Panc1 (cell line): Measurements from ENCODE around the gene MEIOB. TPM values are rescaled to one million over a fixed set of nuclear protein-coding genes. Genes with fewer than 3 reads are reported as not detected.

Experiments
- ATAC-seq: fragments of 200-7000 bp; cut with Tn5 transposase; 2 replicates; pipeline ENCODE4 v1.9.1; 2020; ENCODE audit warnings: mild to moderate bottlenecking, moderate library complexity
- BruUV-seq: library from RNA; stranded (reverse); fragments of 400-500 nt; replicated peaks from 2 replicates; lab custom pipeline; 2021; lab: Mats Ljungman, UMichigan
- CTCF ChIA-PET: fragments of 300-600 bp; sonication (Branson Sonifier 250); formaldehyde crosslinking; loops from one replicate; lab custom pipeline; 2022; ENCODE audit warnings: antibody characterized with exemption; lab: Charles Lee
- POLR2A ChIA-PET: fragments of 300-600 bp; sonication (Branson Sonifier 250); formaldehyde crosslinking; loops from one replicate; lab custom pipeline; 2022; ENCODE audit warnings: antibody characterized with exemption; lab: Charles Lee
- DNase-seq: peaks from one replicate; pipeline ENCODE4 v3.0.0-alpha.2; 2010; ENCODE audit warnings: low read depth, low spot score
- H3K27ac ChIP-seq: 2 replicates; pipeline ENCODE4 v1.5.1; 2011; ENCODE audit warnings: mild to moderate bottlenecking, low read length, inconsistent platforms
- H3K27me3 ChIP-seq: fragments of 200-500 bp; sonication (Bioruptor generic); 2 replicates; pipeline ENCODE4 v1.6.0; 2014; ENCODE audit warnings: low read length, inconsistent platforms; ENCODE audit not compliant: control insufficient read depth, insufficient read depth
- H3K36me3 ChIP-seq: fragments of 200-500 bp; sonication (Bioruptor generic); 2 replicates; pipeline ENCODE4 v1.5.1; 2014; ENCODE audit warnings: inconsistent platforms, mild to moderate bottlenecking, low read length, moderate library complexity; ENCODE audit not compliant: control insufficient read depth, insufficient read depth
- H3K4me1 ChIP-seq: 2 replicates; pipeline ENCODE4 v1.5.1; 2011; ENCODE audit warnings: inconsistent platforms, mild to moderate bottlenecking, low read length, moderate library complexity; ENCODE audit not compliant: control insufficient read depth, insufficient read depth
- H3K4me3 ChIP-seq, 2 experiments: 2 replicates each; pipeline ENCODE4 v1.5.1; 2011 to 2012; ENCODE audit warnings: low read depth in 2 of 2, low read length in 2 of 2, mild to moderate bottlenecking in 2 of 2, inconsistent platforms in 1 of 2, moderate library complexity in 1 of 2
- H3K9me3 ChIP-seq: fragments of 200-500 bp; sonication (Bioruptor generic); 2 replicates; pipeline ENCODE4 v1.5.1; 2014; ENCODE audit warnings: low read depth, mild to moderate bottlenecking, inconsistent platforms, low read length, moderate library complexity; ENCODE audit not compliant: control insufficient read depth, insufficient read depth
- CTCF ChIP-seq: fragments of 450-650 bp; IDR thresholded peaks from 2 replicates; pipeline ENCODE4 v1.5.1; 2017; ENCODE audit warnings: mild to moderate bottlenecking
- POLR2AphosphoS5 ChIP-seq: IDR thresholded peaks from 2 replicates; pipeline ENCODE4 v1.6.1; 2012; ENCODE audit warnings: mild to moderate bottlenecking, low read depth, low read length, moderate library complexity
- REST ChIP-seq, 2 experiments: IDR thresholded peaks; 2 replicates each; pipeline ENCODE4 v1.6.1; 2011 to 2012; ENCODE audit warnings: low read depth in 2 of 2, control low read depth in 1 of 2, low read length in 1 of 2, mild to moderate bottlenecking in 1 of 2, moderate library complexity in 1 of 2; ENCODE audit not compliant: insufficient read depth in 1 of 2
- SIN3A ChIP-seq: IDR thresholded peaks from 2 replicates; pipeline ENCODE4 v1.6.1; 2012; ENCODE audit warnings: low read depth, mild to moderate bottlenecking, low read length, moderate library complexity, borderline replicate concordance; ENCODE audit not compliant: insufficient read depth
- TCF7L2 ChIP-seq: IDR thresholded peaks from 2 replicates; pipeline ENCODE4 v1.6.1; 2011; ENCODE audit warnings: mild to moderate bottlenecking, low read depth, low read length, inconsistent platforms
- in situ Hi-C: cut with HindIII; loops from 2 replicates; pipeline ENCODE4 v1.10.0; 2016; ENCODE audit warnings: low sequenced_read_pairs, low pct_unique_long_range_greater_than_20kb
- intact Hi-C: fragments of 100-400 bp; cut with micrococcal nuclease; formaldehyde crosslinking; loops from one replicate; pipeline ENCODE4 v1.10.0; 2022; ENCODE audit not compliant: unreplicated experiment
- total RNA-seq: library from RNA; stranded (reverse); gene quantifications from one replicate; pipeline ENCODE4 v1.2.1, GENCODE V29; 2021; ENCODE audit not compliant: unreplicated experiment

The MEIOB gene
- total RNA-seq, 1 experiment from 2014 or later = not detected

DNA sequence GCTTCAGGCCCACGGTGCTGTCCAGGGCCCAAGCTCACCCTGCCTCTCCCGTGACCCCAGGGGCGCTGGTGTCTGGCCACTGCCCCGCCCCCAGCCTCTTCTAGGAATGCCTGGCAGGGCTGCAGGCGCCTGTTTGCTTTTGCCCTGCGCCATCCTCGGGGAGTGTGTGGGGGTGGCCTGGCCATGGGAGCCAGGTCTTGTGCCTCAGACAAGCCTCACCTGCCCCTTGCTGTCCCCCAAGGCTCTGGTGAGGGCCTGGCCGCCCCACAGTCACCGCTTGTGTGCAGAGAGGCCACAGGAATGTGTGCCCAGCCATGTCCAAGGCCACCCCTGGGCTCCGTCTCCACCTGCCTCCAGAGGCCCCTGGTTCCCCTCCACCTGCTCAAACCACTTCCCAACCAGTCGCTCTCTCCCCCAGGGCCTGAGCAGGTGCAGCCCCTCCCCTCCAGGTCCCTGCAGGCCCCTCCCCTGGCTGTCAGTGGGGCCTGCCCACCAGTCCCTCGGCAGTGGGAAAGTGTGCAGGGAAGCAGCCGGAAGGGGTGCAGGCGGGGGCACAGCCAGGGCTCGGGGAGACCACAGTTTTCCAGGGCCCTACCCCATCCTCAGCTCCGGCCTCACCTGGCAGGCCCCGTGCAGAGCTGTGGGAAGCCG, 77.6 kb downstream of the MEIOB start:
- Histone ChIP-seq H3K4me3 (no peak overlapping the region), H3K4me1 (peaks cover 3% of the 10 kb centered on the region; the same call in 1 of the 2 replicates), H3K36me3 (no peaks in the 10 kb centered on the region), H3K27me3 (no peaks in the 10 kb centered on the region), H3K27ac (no peak overlapping the region), H3K9me3 (no peaks in the 10 kb centered on the region; the same call in 1 of the 2 replicates)
- ChIA-PET CTCF (interaction anchor here (0.6 kb wide), 1 partner anchor 54 kb away, joined by 5 read pairs; no protein-coding TSS in a partner anchor), POLR2A (no interaction called here)
- no TSS peak for BruUV-seq
- intact Hi-C loops (no loop called here), in situ Hi-C loops (no loop called here)
- DNase-seq (no peak), ATAC-seq (peak; percentile 39)
- TF ChIP-seq TCF7L2 = no peak

GRCh38 chr16:1793578-1794220, 78.3 kb downstream of the MEIOB start, which contains the start of gene IGFALS:
IGFALS (minus strand) TSS chr16:1793705; CDS start chr16:1793652, 53 bp downstream.
- no peak for ATAC-seq
- Histone ChIP-seq H3K4me3 (no peak within 1 kb of the TSS), H3K9me3 (no peaks in the 10 kb centered on the region; the same call in 1 of the 2 replicates), H3K27me3 (no peaks in the 10 kb centered on the region), H3K4me1 (peaks cover 3% of the 10 kb centered on the region; the same call in 1 of the 2 replicates), H3K36me3 (no peaks in the 10 kb centered on the region), H3K27ac (no peak within 1 kb of the TSS)
- POLR2A ChIA-PET = no interaction called here
- intact Hi-C loops (no loop called here), in situ Hi-C loops (no loop called here)
- TF ChIP-seq CTCF (no peak), SIN3A (no peak), POLR2AphosphoS5 (no peak), TCF7L2 (no peak), REST (IDR thresholded peaks at IDR 0.05; ENCODE audit: insufficient read depth in 1 of 2, low read depth in 2 of 2, low read length in 1 of 2) (no peak)
- BruUV-seq = no TSS peak
- CTCF ChIA-PET = interaction anchor here (0.6 kb wide), 1 partner anchor 54 kb away, joined by 5 read pairs; no protein-coding TSS in a partner anchor
- DNase-seq = no peak
